Upper lobe of left lung (tissue), 4 donors: ENCODE results near the gene ISX.

ENCODE experiments used
- POLR2A ChIP-seq, 4 donors: fragments of 450-650 bp; IDR thresholded peaks; one replicate each; pipeline ENCODE4 v1.5.1; 2016 to 2017; ENCODE audit warnings: antibody characterized with exemption in 4 of 4, mild to moderate bottlenecking in 2 of 4
- TF ChIP-seq, protein P1 (sequence below), 6 experiments: fragments of 450-650 bp in 4 of 6; fragments of 200-600 bp in 2 of 6; sonication (generic) in 2 of 6; IDR thresholded peaks; one replicate each; pipeline ENCODE4 v1.5.1; 2016 to 2019; ENCODE audit warnings: antibody characterized with exemption in 6 of 6

GRCh38 chr22:35037089-35037488, 28.9 kb upstream of the ISX start:
- TF ChIP-seq, protein P1, sequence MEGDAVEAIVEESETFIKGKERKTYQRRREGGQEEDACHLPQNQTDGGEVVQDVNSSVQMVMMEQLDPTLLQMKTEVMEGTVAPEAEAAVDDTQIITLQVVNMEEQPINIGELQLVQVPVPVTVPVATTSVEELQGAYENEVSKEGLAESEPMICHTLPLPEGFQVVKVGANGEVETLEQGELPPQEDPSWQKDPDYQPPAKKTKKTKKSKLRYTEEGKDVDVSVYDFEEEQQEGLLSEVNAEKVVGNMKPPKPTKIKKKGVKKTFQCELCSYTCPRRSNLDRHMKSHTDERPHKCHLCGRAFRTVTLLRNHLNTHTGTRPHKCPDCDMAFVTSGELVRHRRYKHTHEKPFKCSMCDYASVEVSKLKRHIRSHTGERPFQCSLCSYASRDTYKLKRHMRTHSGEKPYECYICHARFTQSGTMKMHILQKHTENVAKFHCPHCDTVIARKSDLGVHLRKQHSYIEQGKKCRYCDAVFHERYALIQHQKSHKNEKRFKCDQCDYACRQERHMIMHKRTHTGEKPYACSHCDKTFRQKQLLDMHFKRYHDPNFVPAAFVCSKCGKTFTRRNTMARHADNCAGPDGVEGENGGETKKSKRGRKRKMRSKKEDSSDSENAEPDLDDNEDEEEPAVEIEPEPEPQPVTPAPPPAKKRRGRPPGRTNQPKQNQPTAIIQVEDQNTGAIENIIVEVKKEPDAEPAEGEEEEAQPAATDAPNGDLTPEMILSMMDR (IDR thresholded peaks at IDR 0.05): no peak
- no peak for TF ChIP-seq POLR2A (IDR thresholded peaks at IDR 0.05)
